WTC11 (cell line): ENCODE measurements around the gene TSNAXIP1. TPM values are rescaled to one million over a fixed set of nuclear protein-coding genes. Genes with fewer than 3 reads are reported as not detected.

ENCODE experiments used
- AR ChIP-seq: fragments of 250-450 bp; sonication (Bioruptor Pico); IDR thresholded peaks from 2 replicates; pipeline ENCODE4 v1.9.0; 2021; ENCODE audit warnings: mild to moderate bottlenecking
- CBFB ChIP-seq: sonication (generic); formaldehyde crosslinking; IDR thresholded peaks from 2 replicates; pipeline ENCODE4 v1.8.1; 2022; ENCODE audit warnings: mild to moderate bottlenecking, low read depth, missing genetic modification reagents
- ELF4 ChIP-seq: sonication (generic); formaldehyde crosslinking; IDR thresholded peaks from 2 replicates; pipeline ENCODE4 v1.8.1; 2022; ENCODE audit warnings: low read depth, mild to moderate bottlenecking, moderate library complexity, missing genetic modification reagents
- ESRRA ChIP-seq: sonication (generic); formaldehyde crosslinking; IDR thresholded peaks from 2 replicates; pipeline ENCODE4 v1.8.1; 2022; ENCODE audit warnings: mild to moderate bottlenecking, missing genetic modification reagents, borderline replicate concordance
- GTF2I ChIP-seq: fragments of 250-450 bp; sonication (Bioruptor Pico); conservative IDR thresholded peaks from 2 replicates; pipeline ENCODE4 v1.4.0; 2021; ENCODE audit warnings: mild to moderate bottlenecking
- IRF2 ChIP-seq: sonication (generic); formaldehyde crosslinking; IDR thresholded peaks from 2 replicates; pipeline ENCODE4 v1.8.0; 2022; ENCODE audit warnings: low read depth, missing genetic modification reagents, borderline replicate concordance
- JAZF1 ChIP-seq: fragments of 250-450 bp; sonication (Bioruptor Pico); IDR thresholded peaks from 2 replicates; pipeline ENCODE4 v1.9.0; 2021; ENCODE audit warnings: moderate library complexity, mild to moderate bottlenecking, inconsistent platforms
- JUN ChIP-seq: sonication (generic); formaldehyde crosslinking; IDR thresholded peaks from 2 replicates; pipeline ENCODE4 v1.8.0; 2023; ENCODE audit warnings: mild to moderate bottlenecking, missing genetic modification reagents
- NFE2L1 ChIP-seq: sonication (generic); formaldehyde crosslinking; IDR thresholded peaks from 2 replicates; pipeline ENCODE4 v1.8.1; 2023; ENCODE audit warnings: missing genetic modification reagents
- NR3C1 ChIP-seq: sonication (generic); formaldehyde crosslinking; conservative IDR thresholded peaks from 2 replicates; pipeline ENCODE4 v1.8.1; 2023; ENCODE audit warnings: low read depth, mild to moderate bottlenecking, missing genetic modification reagents
- OVOL2 ChIP-seq: fragments of 250-450 bp; sonication (Bioruptor Pico); IDR thresholded peaks from 2 replicates; pipeline ENCODE4 v1.9.0; 2021; ENCODE audit warnings: mild to moderate bottlenecking, borderline replicate concordance
- PRDM15 ChIP-seq: sonication (generic); formaldehyde crosslinking; IDR thresholded peaks from 2 replicates; pipeline ENCODE4 v1.8.0; 2022; ENCODE audit warnings: missing genetic modification reagents
- RORB ChIP-seq: fragments of 250-450 bp; sonication (Bioruptor Pico); IDR thresholded peaks from 2 replicates; pipeline ENCODE4 v1.9.0; 2021; ENCODE audit warnings: mild to moderate bottlenecking
- ZNF317 ChIP-seq: sonication (generic); formaldehyde crosslinking; IDR thresholded peaks from 2 replicates; pipeline ENCODE4 v1.8.1; 2023; ENCODE audit warnings: low read depth, mild to moderate bottlenecking, moderate library complexity, missing genetic modification reagents, borderline replicate concordance
- ZSCAN18 ChIP-seq: fragments of 250-450 bp; sonication (Bioruptor Pico); IDR thresholded peaks from 2 replicates; pipeline ENCODE4 v2.1.2; 2022; ENCODE audit warnings: mild to moderate bottlenecking, moderate library complexity
- total RNA-seq: library from RNA; stranded (reverse); gene quantifications from 3 replicates; pipeline ENCODE4 v1.2.3, GENCODE V29; 2021
- TF ChIP-seq, protein P1 (sequence below): sonication (generic); formaldehyde crosslinking; IDR thresholded peaks from 2 replicates; pipeline ENCODE4 v1.8.0; 2023; ENCODE audit warnings: mild to moderate bottlenecking, missing genetic modification reagents
- TF ChIP-seq, protein P2 (sequence below): fragments of 250-450 bp; sonication (Bioruptor Pico); IDR thresholded peaks from 2 replicates; pipeline ENCODE4 v1.8.0; 2021; ENCODE audit warnings: mild to moderate bottlenecking
- TF ChIP-seq, protein P3 (sequence below): fragments of 250-450 bp; sonication (Bioruptor Pico); IDR thresholded peaks from 2 replicates; pipeline ENCODE4 v1.9.0; 2021; ENCODE audit warnings: moderate library complexity, mild to moderate bottlenecking, inconsistent platforms, borderline replicate concordance

TSNAXIP1 gene
- total RNA-seq, 1 experiment from 2014 or later, result 0.48 TPM

DNA sequence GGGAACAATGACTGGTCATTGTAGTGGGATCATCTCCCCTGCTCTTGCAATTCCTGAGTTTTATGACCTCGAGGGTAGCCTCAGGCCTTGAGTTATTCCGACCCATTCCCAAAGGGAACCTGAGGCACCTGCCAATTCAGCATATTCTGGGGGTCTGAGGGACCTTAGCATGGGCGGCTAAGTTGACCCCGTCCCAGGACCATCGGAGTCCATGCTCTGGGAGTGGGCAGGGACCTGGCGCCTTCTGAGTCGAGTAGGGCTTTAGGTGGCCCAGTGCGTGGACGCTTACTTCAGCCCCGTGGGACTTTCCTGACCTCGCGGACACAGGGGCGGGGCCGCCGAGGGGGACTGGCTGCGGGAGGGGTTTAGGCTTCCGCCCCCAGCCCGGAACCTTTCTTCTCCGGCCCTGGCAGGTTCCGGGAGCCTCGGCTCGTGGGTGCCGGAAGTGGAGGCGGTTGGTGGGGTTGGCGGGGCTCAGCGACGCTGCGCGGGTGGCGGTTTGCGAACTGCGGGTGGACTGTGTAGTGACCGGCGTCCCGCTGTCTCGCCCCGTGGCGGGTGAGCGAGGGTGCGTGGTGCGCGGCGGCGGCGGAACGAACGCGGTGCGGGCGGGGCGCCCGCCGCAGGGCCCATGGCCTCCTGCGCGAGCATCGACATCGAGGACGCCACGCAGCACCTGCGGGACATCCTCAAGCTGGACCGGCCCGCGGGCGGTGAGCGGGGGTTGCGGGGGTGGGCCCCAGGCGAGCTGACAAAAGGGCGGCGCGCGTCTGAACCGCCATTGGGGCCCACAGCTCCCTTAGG is 66.1 kb downstream of the TSNAXIP1 start, which contains the start of gene EDC4 (continued):
- TF ChIP-seq GTF2I (CRISPR knock-in tag) (no peak), NFE2L1 (peak; percentile 86; the same call in 1 of the 2 replicates), ESRRA (peak; percentile 84; the same call in 1 of the 2 replicates), JUN (CRISPR knock-in tag) (peak; percentile 56; the same call in 1 of the 2 replicates), ELF4 (CRISPR knock-in tag) (peak; percentile 88; the same call in 1 of the 2 replicates), ZSCAN18 (CRISPR knock-in tag) (no peak), AR (CRISPR knock-in tag) (no peak), ZNF317 (CRISPR knock-in tag) (peak; percentile 15; the same call in 1 of the 2 replicates), PRDM15 (CRISPR knock-in tag) (no peak; the same call in 1 of the 2 replicates), NR3C1 (CRISPR knock-in tag) (no peak), RORB (CRISPR knock-in tag) (no peak), CBFB (CRISPR knock-in tag) (no peak), OVOL2 (CRISPR knock-in tag) (peak; percentile 71; the same call in 1 of the 2 replicates), IRF2 (CRISPR knock-in tag) (0 out of 2 replicates have a peak, but pooled peaks have one; percentile 69), JAZF1 (CRISPR knock-in tag) (no peak)
- TF ChIP-seq, protein P1, sequence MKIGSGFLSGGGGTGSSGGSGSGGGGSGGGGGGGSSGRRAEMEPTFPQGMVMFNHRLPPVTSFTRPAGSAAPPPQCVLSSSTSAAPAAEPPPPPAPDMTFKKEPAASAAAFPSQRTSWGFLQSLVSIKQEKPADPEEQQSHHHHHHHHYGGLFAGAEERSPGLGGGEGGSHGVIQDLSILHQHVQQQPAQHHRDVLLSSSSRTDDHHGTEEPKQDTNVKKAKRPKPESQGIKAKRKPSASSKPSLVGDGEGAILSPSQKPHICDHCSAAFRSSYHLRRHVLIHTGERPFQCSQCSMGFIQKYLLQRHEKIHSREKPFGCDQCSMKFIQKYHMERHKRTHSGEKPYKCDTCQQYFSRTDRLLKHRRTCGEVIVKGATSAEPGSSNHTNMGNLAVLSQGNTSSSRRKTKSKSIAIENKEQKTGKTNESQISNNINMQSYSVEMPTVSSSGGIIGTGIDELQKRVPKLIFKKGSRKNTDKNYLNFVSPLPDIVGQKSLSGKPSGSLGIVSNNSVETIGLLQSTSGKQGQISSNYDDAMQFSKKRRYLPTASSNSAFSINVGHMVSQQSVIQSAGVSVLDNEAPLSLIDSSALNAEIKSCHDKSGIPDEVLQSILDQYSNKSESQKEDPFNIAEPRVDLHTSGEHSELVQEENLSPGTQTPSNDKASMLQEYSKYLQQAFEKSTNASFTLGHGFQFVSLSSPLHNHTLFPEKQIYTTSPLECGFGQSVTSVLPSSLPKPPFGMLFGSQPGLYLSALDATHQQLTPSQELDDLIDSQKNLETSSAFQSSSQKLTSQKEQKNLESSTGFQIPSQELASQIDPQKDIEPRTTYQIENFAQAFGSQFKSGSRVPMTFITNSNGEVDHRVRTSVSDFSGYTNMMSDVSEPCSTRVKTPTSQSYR (CRISPR knock-in tag), result 0 out of 2 replicates have a peak, but pooled peaks have one; percentile 38
- TF ChIP-seq, protein P2, sequence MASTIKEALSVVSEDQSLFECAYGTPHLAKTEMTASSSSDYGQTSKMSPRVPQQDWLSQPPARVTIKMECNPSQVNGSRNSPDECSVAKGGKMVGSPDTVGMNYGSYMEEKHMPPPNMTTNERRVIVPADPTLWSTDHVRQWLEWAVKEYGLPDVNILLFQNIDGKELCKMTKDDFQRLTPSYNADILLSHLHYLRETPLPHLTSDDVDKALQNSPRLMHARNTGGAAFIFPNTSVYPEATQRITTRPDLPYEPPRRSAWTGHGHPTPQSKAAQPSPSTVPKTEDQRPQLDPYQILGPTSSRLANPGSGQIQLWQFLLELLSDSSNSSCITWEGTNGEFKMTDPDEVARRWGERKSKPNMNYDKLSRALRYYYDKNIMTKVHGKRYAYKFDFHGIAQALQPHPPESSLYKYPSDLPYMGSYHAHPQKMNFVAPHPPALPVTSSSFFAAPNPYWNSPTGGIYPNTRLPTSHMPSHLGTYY (CRISPR knock-in tag), result no peak
- TF ChIP-seq, protein P3, sequence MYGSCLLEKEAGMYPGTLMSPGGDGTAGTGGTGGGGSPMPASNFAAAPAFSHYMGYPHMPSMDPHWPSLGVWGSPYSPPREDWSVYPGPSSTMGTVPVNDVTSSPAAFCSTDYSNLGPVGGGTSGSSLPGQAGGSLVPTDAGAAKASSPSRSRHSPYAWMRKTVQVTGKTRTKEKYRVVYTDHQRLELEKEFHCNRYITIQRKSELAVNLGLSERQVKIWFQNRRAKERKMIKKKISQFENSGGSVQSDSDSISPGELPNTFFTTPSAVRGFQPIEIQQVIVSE (CRISPR knock-in tag), result 0 out of 2 replicates have a peak, but pooled peaks have one; percentile 61
